ENCODE data around the gene BBIP1.

Gene BBIP1

GRCh38 chr10:110918643-110919348 is at the start of gene BBIP1:
Gene BBIP1, minus strand, starts transcription at chr10:110919180. Its CDS starts 1,023 bp downstream, at chr10:110918157.
- no peak for DNase-seq (ENCODE audit: low spot score)

DNA sequence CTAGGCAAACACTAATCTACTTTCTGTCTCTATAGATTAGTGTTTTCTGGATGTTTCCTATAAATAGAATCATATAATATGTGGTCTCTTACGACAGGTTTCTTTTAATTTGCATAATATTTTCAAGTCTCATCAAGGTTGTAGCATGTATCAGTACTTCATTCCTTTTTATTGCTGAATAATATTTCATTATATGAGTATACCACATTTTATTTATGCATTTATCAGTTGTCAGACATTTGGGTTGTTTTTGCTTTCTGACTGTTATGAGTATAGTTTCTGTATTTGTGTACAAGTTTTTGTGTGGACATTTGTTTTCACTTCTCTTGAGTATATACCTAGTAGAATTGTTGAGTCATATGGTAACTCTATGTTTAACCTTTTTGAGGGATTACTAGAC is 48.7 kb upstream of the BBIP1 start:
- DNase-seq (ENCODE audit: low spot score) = no peak

- DNase-seq (ENCODE audit: low spot score) = no peak
Measured at GRCh38 chr10:110967009-110967630, 48.1 kb upstream of the BBIP1 start.

GRCh38 chr10:110966146-110966545 is 47.2 kb upstream of the BBIP1 start:
- DNase-seq (ENCODE audit: low spot score) = no peak

DNA sequence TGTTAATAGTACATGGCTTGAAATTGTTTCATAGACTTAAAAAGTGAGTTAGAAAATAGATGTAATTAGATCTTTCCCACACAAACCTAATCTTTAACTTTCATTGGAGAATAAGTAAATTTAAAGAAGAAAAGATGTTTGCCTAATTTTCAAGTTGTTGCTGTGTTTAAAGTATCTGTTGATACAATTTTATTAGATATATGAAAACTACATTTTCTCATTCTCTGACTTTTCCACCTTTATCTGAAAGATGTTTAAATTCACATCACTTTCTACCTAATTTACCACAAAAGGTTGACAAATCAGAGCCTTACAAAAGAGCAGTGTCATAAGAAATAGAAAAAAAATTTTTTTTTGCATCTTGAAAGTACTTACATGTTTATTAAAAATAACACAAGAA is 46.2 kb upstream of the BBIP1 start:
- no peak for DNase-seq (ENCODE audit: low spot score)

DNA sequence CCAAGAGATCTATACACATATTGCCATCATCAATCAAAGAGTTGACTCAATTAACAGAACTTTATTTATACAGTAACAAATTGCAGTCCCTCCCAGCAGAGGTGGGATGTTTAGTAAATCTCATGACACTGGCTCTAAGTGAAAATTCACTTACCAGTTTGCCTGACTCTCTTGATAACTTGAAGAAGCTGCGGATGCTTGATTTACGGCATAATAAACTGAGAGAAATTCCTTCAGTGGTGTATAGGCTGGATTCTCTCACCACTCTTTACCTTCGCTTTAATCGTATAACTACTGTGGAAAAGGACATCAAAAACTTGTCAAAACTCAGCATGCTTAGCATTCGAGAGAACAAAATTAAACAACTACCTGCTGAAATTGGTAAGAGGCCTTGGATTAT is 45.7 kb upstream of the BBIP1 start:
- DNase-seq (ENCODE audit: low spot score) = no peak

DNA sequence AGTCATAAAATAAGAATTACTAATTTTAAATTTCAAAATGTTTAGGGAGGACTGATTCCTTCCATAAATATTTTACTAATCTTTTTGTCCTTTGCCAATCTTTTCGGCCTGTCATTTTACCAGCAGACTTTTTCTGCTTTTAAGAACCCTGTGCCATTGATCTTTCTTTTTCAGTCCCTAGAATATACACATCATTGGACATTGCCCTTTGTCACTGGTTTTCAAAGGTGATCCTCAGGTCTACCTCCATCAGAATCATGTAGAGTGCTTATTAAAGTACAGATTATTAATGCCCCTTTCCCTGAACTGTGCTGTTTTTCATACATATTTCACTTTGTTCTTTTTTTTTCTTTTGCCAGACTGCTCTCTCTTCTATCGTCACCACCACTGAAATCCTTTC is 44.2 kb upstream of the BBIP1 start:
- DNase-seq (ENCODE audit: low spot score) = no peak

DNA sequence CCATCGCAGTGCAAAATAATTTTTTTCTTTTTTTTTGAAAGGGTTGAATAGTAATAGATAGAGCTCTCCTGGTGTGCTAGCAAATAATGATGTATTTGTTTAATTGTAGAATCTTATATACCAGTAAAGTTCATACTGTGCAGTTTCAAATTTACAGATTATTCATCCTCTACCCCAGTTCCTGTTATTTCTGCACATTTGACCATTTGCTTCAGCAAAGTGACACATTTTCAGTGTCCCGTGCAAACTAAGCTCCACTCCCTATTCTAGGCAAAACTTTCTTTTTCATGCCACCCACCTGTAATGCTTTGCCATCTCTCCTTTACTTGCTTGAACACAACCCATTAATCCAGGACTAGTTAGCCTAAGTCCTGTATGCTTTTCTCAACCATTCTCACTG is 43.5 kb upstream of the BBIP1 start:
- DNase-seq (ENCODE audit: low spot score) = no peak

- DNase-seq (ENCODE audit: low spot score) = no peak
Measured at GRCh38 chr10:110960333-110960712, 41.3 kb upstream of the BBIP1 start.

DNA sequence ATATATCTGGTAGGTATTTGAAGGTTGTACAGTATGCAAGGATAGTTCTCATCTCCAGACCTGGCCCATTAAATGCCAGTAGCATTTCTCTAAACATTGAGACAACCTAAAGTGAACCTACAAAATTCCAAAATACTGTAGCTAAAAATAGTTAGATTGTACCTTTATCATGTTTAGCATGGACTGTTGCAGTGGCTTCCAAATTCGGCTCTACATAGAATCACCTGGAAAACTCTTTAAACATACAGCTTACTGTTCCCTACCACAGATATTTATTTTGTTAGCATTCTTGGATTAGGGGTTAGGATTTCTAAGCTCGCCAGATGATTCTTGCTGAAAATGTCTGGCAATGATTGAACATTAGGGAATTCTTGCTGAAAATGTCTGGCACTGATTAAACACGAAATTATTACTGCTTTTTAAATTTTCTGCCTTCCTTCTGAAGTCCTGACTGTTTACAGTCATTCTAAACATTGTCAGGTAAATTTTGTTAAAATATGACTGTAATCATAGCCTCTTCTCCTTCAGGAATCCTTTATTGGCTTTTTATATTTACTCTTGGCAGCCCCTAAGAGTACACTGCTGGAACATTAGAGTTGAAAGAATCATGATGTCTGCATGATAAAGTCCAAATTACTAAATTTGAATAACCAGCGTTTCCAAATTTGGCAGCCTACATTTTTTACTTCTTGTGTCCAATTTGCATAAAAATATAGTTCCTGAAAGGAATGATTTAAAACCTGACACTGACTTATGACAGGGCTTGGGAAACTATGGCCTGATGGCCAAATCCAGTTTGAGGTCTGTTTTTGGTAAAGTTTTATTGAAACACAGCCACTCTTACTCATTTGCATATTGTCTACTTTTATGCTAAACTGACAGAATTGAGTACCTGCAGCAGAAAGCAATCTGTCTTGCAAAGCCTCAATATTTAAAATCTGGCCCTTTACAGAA is 40.7 kb upstream of the BBIP1 start:
- DNase-seq (ENCODE audit: low spot score) = no peak

- DNase-seq (ENCODE audit: low spot score) = no peak
Measured at GRCh38 chr10:110957606-110958005, 38.6 kb upstream of the BBIP1 start.

- no peak for DNase-seq (ENCODE audit: low spot score)
Measured at GRCh38 chr10:110951381-110951780, 32.4 kb upstream of the BBIP1 start.

DNA sequence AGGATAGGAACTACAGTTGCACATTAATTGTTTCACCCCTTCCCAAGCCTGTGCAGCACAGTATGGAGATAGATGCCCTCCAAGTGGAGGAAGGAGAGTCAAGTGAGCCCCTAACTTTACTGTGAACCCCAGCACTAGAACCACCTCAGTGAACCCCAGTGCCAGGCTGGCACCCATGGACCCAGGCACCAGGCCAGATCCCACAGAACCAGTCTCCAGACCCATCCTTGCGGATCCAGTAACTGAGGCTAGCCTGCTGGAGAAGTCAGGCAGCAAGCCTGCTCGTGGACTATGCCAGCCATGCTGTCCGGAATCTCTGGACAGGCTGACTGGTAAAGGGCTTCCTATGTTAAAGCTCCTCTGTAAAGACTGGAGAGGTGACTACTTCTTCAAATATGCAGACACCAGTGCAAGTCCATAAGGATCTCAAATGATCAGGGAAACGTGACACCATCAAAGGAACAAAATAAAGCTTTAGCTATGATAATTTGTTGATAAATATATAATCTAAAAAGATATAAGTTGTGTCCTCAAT is 28.1 kb upstream of the BBIP1 start:
- no peak for DNase-seq (ENCODE audit: low spot score)

DNA sequence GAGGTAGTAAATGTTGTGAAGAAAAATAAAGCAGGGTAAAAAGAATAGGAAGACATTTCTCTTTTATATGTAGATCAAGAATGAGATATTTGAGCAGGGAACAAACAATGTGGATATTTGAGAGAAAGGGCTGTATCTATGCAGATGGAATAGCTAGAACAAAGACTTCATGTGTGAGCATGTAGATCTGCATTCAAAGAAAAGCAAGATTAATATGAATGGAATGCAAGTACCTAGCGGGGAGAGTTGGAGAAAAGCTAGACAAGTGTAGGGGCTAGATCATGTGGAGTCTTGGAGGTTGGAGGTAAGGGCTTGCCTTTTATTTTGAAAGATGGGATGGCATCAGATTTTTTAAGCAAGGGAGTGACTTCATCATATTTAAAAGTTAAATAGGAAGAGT is 27.5 kb upstream of the BBIP1 start:
- DNase-seq (ENCODE audit: low spot score) = no peak

DNA sequence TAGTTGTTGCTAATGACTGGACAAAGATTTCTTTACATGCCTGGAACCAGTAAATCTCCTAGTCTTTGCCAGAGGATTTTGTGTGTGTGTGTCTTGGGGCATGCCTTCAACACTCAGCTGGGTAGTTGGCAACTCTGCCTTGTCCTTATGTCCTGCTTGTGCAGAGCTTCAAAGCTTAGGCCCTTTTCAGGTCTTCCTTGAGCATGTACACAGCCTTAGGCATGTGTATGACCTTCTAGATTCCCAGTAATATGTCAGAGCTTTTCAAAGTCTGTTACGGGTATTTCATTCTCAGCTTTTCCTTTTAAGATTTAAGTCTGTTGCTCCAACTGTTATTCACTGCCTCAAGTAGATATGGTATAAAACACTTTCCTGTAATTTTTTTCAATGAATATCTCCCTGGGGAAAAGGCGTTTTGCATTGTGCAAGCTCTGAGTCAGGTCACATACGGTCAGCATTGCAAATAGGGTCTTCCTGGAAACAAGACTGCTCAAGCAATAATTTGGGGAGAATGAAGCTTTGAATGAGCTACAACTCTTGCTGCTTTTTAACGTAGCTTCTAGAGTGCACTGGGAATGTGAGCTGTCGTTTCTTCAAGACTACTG is 25.9 kb upstream of the BBIP1 start:
- DNase-seq (ENCODE audit: low spot score) = no peak

- DNase-seq (ENCODE audit: low spot score) = no peak
Measured at GRCh38 chr10:110939419-110939818, 20.4 kb upstream of the BBIP1 start.

- no peak for DNase-seq (ENCODE audit: low spot score)
Measured at GRCh38 chr10:110936757-110937156, 17.8 kb upstream of the BBIP1 start.

- no peak for DNase-seq (ENCODE audit: low spot score)
Measured at GRCh38 chr10:110932505-110933180, 13.7 kb upstream of the BBIP1 start.

DNA sequence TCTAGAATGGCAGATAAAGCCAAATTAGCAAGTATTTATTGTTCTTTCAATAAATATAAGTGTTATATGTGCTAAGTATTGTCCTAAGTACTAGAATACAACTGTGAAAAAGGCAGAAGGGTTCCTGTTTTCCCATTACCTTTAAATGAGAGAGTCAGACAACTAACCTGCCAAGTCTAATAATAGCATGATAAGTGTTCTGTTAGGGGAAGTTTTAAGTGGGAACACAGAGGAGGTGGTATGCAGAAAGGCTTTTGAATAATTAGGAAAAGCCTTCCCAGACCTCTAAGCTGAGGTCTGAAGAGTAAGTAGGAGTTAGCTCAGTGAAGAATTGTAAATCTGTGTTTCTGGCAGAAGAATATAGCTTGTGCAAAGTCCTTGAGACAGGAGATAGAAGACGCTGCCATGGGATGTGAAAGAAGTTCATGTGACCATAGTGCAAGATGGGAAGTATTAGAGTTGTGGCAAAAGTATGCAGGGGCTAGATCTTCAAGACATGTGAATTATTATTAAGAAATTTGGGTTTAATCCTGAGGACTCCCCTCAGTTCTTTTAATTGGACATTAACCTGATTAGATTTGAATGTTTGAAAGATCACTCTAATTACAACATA is 12.9 kb upstream of the BBIP1 start:
- DNase-seq (ENCODE audit: low spot score) = no peak

DNA sequence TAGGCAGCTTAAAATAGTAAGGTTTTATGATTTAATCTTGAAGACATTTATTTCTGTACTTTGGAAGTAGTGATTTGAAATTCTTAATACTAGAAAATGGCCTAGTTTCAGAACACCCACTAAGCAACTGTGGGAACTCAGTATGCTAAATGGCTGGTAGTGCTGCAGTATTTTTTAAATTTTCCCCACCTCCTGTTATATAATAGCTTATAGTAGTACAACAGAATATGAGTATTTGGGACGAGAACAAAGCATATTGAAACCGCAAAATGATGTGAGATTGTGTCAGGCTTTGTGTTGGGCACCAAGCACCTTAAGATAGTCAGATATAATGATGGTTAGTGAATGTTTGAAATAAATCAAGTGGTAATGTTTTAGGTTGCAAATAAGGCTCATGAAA is 8.5 kb upstream of the BBIP1 start:
- DNase-seq (ENCODE audit: low spot score) = no peak

GRCh38 chr10:110923856-110924493 is 5.0 kb upstream of the BBIP1 start:
- DNase-seq (ENCODE audit: low spot score) = no peak
